Measurements from ENCODE around the gene ADAMTS2. TPM values are rescaled to one million over a fixed set of nuclear protein-coding genes. Genes with fewer than 3 reads are reported as not detected.

Gene ADAMTS2
- total RNA-seq, 1 donor from 2014 or later, result 3.6 TPM

- ATAC-seq (ENCODE audit: poor library complexity) (no peak), DNase-seq (no peak)
- intact Hi-C loops (cut with DNase I), result no loop called here
Measured at GRCh38 chr5:179138568-179138925, 206.7 kb downstream of the ADAMTS2 start.

DNA sequence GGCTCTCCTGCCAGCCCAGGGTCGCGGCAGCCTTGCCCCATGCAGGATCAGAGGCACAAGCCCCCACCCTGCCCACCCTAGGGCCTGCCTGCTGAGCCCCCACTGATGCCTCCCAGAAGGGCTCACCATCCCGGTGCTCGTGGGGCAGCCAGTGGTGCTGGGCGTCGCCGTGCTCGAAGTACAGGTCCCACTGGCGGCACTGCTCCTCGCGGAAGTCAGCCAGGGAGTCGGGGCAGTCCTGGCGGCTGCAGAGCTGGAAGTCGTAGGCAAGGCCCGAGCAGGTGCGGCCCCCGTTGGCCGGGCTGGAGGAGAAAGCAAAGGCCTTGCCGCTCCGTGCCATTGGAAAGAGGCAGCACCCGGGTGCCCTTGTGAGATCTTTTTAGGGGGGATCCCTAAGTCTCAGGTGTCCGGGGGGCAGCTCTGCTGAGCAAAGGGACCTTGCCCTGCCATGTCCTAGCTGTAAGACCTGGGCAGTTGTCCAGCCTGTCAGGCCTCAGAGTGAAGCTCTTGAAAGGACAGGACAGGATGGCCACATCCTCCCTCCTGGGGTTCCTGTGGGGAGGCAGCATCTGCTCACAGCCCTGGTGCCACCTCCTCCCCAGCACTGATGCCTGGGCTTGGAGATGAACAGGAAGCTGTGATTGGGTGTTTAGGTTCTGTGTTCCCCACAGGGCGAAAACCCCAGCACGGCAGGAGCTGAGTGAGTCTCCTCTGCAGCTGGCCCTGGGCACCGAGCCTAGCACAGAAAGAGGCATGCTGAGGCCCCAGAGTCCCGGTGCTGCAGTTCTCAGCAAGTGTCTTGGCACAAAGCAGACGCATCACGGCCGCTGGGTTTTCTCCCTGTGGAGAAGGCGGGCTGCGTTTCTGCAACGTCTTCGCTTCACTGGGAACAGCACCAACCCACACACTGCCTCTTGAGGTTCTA lies 207.4 kb downstream of the ADAMTS2 start:
- DNase-seq, result no peak
- intact Hi-C loops (cut with DNase I), result no loop called here
- no peak for ATAC-seq (ENCODE audit: poor library complexity)

DNA sequence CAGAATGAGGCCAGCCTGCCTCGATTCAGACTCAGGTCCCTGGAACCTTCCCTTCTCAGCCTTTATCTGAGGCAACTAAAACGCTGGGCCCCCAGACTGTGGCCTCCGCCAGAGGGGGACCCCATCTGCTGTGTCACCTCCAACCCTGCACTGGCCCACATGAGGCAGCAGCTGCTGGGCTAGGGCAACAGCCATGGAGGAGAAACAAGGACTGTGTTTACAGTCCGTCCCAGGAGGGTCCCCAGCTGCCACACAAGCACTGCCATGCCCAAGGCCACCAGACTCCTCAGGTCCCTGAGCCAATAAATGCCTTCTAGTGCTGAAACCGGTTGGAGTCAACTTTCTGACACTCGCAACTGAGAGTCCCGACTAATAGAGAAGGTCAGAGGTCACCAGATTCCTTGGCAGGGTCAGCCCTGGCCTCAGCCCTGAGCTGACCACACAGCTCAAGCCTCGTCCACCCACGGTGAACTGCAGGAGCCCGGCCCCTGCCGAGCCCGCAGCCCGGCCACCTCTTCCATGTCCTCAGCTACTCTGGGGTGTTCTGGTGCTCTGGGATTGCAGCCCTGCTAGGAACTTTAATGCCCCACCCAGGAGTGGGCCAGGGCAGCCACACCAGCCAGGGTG lies 208.1 kb downstream of the ADAMTS2 start:
- ATAC-seq (ENCODE audit: poor library complexity), result no peak
- DNase-seq, result no peak
- intact Hi-C loops (cut with DNase I), result no loop called here

- ATAC-seq (ENCODE audit: poor library complexity) (no peak), DNase-seq (no peak)
- intact Hi-C loops (cut with DNase I), result no loop called here
Measured at GRCh38 chr5:179135441-179136215, 209.6 kb downstream of the ADAMTS2 start.

- ATAC-seq (ENCODE audit: poor library complexity) (no peak), DNase-seq (no peak)
- intact Hi-C loops (cut with DNase I), result no loop called here
Measured at GRCh38 chr5:179135006-179135405, 210.3 kb downstream of the ADAMTS2 start.

DNA sequence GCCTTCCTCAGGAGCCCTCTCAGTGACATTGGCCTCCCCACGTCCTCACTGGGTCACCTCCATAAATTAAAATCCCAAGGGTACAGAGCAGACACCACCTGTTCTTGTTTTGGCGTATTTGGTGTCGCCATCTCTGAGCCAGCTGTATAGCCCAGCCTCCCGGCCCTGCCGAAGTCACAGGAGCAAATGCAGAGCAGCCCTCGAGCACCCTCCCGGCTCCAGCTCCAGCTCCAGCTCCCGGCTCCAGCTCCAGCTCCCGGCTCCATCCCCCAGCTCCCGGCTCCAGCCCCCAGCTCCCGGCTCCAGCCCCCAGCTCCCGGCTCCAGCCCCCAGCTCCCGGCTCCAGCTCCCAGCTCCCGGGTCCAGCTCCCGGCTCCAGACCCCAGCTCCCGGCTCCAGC lies 210.8 kb downstream of the ADAMTS2 start:
- DNase-seq, result peak; percentile 28

GRCh38 chr5:179132586-179133355 lies 212.5 kb downstream of the ADAMTS2 start:
- intact Hi-C loops (cut with DNase I), result no loop called here
- DNase-seq, result no peak
- ATAC-seq (ENCODE audit: poor library complexity), result no peak

More for the DNA sequence above, 210.8 kb downstream of the ADAMTS2 start:
- no peak for ATAC-seq (ENCODE audit: poor library complexity)
- intact Hi-C loops (cut with DNase I), result no loop called here

GRCh38 chr5:179131886-179132585 lies 213.2 kb downstream of the ADAMTS2 start:
- intact Hi-C loops (cut with DNase I), result no loop called here
- ATAC-seq (ENCODE audit: poor library complexity), result no peak
- no peak for DNase-seq

DNA sequence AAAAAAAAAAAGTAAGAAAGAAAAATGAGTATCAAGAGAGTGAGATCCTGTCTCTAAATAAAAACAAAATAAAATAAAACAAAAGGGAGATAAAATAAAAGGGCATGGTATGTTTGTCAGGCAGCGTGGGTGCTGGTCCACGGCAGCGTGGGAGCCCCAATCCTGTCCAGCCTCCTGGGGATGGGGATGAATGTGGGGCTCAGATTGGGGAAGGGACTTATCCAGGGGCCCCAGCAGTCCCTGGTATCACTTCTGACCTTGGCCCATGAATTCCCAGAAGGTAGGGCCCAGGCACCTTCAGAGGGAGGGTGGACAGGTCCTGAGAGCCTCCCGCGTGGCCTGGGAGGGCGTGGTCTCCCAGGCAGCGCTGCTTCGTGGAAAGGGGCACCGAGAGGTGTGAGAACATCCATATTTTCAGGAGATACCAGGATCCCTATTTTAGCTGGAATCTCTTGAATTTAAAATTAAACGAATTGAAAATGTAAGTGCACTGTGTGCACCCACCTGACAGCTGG lies 213.9 kb downstream of the ADAMTS2 start:
- DNase-seq (peak; percentile 2), ATAC-seq (ENCODE audit: poor library complexity) (no peak)
- intact Hi-C loops (cut with DNase I), result no loop called here

GRCh38 chr5:179130101-179130681 lies 215.1 kb downstream of the ADAMTS2 start:
- ATAC-seq (ENCODE audit: poor library complexity) (no peak), DNase-seq (peak; percentile 19)
- intact Hi-C loops (cut with DNase I), result no loop called here

DNA sequence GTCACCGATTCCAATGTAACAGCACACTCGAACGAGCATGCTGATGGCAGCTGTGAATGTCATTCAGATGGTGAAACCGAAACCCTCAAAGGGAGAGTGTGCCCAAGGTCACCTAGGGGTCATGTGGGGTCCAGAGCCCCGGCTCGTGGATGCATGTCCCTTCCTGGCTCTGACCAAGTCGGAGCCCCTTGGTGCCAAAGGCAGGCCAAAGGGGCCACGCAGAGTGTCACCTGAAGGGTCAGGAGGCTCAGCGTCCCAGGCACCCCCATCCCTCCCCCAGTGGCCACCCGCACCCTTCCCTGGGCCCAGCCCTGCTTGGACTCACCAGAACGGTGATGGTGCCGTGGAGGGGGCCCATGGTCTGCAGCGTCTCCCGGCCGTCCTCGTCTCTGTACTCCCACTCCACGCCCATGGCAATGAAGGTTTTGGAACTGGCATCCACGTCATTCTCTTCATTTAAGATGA lies 215.6 kb downstream of the ADAMTS2 start:
- peak; percentile 13 for DNase-seq
- no peak for ATAC-seq (ENCODE audit: poor library complexity)
- intact Hi-C loops (cut with DNase I), result no loop called here

- intact Hi-C loops (cut with DNase I), result no loop called here
- ATAC-seq (ENCODE audit: poor library complexity) (no peak), DNase-seq (peak; percentile 26)
Measured at GRCh38 chr5:179128976-179129375, 216.3 kb downstream of the ADAMTS2 start.

DNA sequence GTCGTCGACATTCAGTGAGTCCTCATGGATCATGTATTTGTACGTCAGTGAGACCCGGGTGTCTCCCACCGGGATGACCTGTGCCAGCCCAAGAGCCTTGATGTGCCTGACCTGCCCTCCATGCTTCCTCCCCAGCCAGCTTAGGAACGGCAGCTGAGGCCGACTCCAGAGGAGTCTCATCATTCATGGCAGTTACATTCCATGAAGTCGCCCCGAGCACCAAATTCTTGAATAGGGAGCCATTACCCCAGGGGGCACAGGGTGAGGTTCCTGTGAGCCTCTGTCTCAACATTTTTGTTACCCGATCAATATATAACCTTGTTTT lies 217.3 kb downstream of the ADAMTS2 start:
- DNase-seq, result peak; percentile 20
- intact Hi-C loops (cut with DNase I), result no loop called here
- ATAC-seq (ENCODE audit: poor library complexity), result no peak

DNA sequence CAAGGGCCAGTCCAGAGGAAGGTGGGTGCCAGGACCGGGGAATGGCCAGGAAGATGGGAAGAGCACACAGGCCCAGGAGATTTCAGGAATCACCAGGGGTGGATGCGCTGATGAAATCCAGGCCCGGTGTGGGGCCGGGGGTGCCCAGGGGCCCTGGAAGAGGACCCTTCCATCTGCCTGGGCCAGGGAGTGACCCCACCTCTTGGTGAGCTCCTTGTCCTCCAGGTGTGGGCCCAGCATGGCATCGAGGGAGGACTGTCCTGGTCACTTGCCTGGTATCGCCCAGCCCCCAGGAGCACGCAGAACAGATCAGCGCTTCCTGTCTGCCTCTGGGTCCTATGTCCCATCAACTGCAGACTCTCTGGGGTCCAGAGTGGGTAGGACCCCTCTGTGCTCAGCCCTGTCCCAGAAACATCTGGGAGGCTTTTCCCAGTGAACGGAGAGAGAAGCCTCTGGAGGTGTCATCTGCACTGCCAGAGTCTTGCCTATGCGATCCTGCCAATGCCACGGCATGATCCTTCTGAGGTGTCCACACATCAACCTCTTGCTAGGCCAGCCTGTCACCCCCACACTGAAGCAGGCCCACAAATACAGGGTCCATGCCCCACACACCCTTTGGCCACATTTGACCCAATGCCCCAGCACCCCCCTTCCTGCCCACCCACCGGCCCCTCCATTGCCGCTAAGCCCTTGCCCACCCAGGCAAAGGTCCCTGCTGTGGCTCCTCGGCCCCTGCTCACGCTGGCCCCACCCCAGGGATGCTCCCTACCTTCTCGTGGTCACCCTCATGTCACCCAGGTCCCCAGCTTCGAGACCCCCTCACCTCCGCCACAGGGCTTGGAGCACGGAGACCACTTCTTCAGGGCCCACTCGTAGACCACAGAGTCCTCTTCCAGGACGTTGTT lies 217.9 kb downstream of the ADAMTS2 start:
- DNase-seq (no peak), ATAC-seq (ENCODE audit: poor library complexity) (no peak)
- intact Hi-C loops (cut with DNase I), result no loop called here

DNA sequence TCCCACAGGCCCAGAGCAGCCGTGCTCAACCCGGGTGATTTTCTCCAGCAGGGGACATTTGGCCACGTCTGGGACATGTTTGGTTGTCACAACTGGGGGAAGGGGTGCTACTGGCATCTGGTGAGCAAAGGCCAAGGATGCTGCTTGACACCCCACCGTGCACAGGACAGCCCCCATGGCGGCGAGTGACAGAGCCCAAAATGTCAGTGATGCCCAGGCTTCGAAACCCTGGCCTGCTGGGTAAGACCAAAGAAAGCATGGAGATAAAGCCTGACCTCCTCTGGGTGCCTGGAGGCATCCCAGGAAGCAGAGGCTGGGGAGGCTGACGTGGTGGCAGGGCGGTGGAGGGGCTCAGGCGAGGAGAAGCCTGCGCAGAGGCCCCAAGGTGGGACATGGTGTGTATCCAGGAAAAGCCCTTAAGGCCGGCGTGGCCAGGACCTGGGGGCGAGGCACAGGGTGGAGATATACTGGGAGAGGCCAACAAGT lies 218.7 kb downstream of the ADAMTS2 start:
- ATAC-seq (ENCODE audit: poor library complexity), result no peak
- intact Hi-C loops (cut with DNase I), result no loop called here
- DNase-seq, result no peak

GRCh38 chr5:179125789-179126505 lies 219.3 kb downstream of the ADAMTS2 start:
- ATAC-seq (ENCODE audit: poor library complexity) (no peak), DNase-seq (no peak)
- intact Hi-C loops (cut with DNase I), result no loop called here

All from Right ventricle myocardium superior (tissue), 1 donor.